ACHN (cell line): Measurements from ENCODE around the gene CCDC61.

Experiments used
- DNase-seq: peaks from one replicate; pipeline ENCODE4 v3.0.0-alpha.2; 2015
- in situ Hi-C: cut with HindIII; loops from 2 replicates; pipeline ENCODE4 v1.10.0; 2017; ENCODE audit warnings: low sequenced_read_pairs, low pct_ligation_motif_present, low pct_unique_long_range_greater_than_20kb

Gene CCDC61

DNA sequence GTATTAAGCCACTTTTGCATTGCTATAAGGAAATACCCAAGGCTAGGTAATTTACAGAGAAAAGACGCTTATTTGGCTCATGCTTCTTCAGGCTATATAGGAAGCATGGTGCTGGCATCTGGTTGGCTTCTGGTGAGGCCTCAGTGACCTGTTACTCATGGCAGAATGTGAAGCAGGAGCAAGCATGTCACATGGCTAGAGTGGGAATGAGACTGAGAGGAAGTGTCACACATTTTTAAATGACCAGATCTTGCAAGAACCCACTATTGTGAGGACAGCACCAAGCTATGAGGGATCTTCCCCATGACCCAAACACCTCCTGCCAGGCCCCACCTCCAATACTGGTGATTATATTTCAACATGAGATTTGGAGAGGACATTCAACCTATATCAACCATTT, 71.2 kb downstream of the CCDC61 start:
- in situ Hi-C loops = no loop called here
- no peak for DNase-seq

DNA sequence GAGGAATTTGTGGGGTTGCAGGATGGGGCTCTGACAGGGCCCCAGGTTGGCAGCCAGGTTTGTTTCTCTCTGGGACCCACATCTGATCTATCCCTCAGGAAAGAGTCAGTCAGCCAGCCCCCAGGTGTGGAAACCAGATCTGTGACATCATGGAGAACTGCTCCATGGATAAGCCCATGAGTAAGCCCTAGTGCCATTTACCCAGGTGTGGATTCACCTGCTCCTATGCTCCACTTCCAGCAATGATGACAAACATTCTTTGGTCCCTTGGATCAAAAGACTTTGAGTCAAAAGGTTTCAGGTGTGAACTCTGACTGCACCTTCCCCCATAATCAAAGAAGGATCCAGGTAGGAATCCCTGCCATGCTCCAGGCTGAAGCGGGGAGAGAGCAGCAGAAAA, 72.4 kb downstream of the CCDC61 start:
- DNase-seq = no peak
- in situ Hi-C loops = no loop called here
